NCI-H1092 (cell line): ENCODE measurements around the gene CCNB1.
A peak's percentile ranks its signal among the peaks of the same experiment; 100 is the strongest.
"Not testable (repeated sequence)": the region's sequence is repeated elsewhere in the genome, so short reads cannot be mapped to it uniquely, and the experiment has no call there.

ENCODE experiments used
- DNase-seq: peaks from one replicate; lab custom pipeline; 2025; lab: John Stamatoyannopoulos, UW

The CCNB1 gene

DNA sequence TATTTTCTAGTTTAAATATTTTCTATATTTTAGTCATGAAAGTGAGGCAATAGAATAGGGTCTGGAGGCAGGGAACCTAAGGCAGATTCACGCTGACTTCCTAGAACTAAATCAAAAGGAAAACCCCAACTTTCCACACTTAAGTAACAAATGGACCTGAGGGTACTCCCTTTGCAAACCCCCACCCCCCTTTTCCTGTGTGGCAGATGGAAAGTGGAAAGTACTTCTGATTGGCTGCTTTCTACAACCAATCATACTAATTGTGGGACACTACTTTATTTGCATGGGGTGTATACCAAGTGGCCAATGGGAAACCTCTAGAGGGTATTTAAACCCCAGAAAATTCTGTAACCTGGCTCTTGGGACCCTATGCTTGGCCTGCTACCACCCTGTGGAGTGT lies 17.7 kb downstream of the CCNB1 start:
- DNase-seq, result no peak

DNA sequence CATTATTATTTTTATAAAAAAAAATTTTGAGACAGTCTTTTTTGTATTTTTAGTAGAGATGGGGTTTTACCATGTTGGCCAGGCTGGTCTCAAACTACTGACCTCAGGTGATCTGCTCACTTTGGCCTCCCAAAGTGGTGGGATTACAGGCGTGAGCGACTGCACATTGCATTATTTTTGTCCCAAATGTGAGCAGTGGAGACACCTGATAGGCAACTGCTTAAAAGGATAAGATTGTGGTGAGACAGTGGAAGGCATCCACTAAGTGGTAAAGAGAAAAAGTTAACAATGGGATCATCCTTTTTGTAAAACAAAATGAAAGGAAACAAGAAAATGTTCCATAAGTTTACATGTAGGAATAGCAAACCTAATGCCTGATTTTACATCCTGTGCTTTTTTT lies 20.4 kb downstream of the CCNB1 start:
- DNase-seq, result no peak

- no peak for DNase-seq
Measured at GRCh38 chr5:69188811-69189161, 21.8 kb downstream of the CCNB1 start.

DNA sequence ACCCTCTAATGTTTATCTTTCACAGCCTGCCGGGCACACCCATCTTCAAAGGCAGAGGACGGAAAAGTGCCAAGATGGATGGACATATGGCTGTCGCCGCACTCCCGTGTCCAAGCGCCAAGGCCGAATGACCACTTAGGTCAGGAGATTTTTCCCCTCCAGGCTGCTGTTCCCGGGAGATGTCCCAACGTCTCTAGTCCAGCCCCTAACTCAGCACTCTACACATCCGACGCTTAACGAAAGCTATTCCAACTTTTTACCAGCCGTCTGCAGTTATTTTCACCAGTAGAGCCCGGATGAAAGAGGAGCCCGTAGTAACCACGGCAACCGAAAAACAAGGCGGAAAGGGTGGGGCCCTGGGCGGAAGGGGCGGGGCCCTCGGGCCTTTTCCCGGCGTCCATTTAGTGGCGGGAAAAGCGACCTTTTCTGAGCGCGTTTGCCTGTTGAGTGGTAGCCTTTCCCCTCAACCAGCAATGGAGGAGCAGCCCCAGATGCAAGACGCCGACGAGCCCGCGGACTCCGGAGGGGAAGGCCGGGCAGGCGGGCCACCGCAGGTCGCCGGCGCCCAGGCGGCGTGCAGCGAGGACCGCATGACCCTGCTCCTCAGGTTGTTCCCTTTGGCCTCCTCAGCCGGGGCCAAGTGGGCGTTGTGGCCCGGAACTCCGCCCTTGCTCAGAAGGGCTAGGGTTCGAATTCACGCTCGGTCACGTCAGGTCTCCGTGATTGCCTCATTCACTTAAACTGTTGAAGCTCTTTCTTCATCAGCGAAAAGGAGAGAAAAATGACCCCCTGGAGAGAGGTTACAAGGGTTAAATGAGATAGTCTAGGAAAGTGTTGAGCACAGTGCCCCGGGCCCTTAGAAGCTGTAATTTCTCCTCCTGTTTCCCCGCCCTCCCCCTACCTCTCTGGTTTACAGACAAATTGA lies 22.5 kb downstream of the CCNB1 start, which contains the start of gene CENPH:
Gene CENPH, plus strand, starts transcription at position 422 of the 925 bp plus-strand sequence. Its CDS starts 52 bp downstream, at position 474.
- peak; percentile 67 for DNase-seq

GRCh38 chr5:69202497-69202896 lies 35.5 kb downstream of the CCNB1 start:
- DNase-seq, result no peak

DNA sequence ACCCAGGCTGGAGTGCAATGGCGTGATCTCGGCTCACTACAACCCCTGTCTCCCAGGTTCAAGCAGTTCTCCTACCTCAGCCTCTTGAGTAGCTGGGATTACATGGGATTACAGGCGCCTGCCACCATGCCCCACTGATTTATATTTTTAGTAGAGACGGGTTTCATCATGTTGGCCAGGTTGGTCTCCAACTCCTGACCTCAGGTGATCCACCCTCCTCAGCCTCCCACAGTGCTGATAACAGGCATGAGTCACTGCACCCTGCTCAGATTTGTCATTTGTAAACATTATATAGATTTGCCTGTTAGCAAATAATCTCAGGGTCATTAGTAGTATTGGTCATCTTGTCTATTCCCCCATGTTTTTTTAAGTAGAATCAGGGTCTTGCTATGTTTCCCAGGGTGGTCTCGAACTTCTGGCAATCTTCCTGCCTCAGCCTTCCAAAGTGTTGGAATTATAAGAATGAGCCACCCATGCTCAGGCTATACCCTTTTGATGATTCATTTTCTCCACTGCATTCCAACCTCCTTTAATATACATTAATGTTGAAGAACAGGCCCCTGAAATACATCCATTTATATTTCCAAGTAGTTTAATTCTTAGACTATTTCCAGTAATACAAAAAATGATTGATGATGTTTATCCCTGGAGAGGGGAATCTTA lies 39.7 kb downstream of the CCNB1 start:
- DNase-seq, result no peak

- DNase-seq, result no peak
Measured at GRCh38 chr5:69209602-69210001, 42.7 kb downstream of the CCNB1 start.

DNA sequence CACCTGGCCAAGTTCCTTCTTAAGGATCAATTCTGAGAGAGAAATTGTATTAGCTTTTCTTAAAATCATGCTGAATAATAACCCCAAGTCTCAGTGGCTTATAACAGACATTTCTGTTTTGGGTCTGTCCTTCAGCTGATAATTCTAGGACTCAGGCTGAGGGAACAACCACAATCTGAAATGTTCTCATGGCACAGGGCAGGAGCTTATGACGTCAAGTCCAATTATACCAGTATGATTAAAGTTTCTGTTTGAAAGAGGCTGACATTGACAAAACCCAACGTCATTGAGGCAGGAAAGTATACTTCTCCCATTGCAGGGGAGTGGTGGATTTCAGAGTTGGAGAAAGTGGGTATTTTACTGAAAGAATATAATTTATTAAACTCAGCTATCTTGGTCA lies 44.2 kb downstream of the CCNB1 start:
- DNase-seq, result no peak

GRCh38 chr5:69212022-69212421 lies 45.1 kb downstream of the CCNB1 start:
- DNase-seq, result no peak

- no peak for DNase-seq
Measured at GRCh38 chr5:69213513-69214215, 46.7 kb downstream of the CCNB1 start.

DNA sequence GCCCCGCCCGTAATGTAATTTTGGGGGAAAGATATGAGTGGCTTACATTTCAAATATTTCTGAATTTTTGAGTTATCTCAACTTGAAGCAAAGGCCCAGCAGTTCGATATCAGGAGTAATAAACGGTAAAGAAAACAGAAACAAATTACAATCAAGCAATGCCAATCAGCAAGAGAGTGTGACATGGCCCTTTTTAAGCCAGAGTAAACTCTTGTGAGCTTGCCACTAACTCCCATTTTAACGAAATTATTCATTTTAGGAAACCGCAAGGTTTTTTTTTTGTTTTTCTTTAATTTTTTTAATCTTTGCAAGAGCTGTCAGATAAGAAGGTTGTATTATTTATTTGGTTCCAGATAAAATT lies 50.2 kb downstream of the CCNB1 start:
- no peak for DNase-seq

DNA sequence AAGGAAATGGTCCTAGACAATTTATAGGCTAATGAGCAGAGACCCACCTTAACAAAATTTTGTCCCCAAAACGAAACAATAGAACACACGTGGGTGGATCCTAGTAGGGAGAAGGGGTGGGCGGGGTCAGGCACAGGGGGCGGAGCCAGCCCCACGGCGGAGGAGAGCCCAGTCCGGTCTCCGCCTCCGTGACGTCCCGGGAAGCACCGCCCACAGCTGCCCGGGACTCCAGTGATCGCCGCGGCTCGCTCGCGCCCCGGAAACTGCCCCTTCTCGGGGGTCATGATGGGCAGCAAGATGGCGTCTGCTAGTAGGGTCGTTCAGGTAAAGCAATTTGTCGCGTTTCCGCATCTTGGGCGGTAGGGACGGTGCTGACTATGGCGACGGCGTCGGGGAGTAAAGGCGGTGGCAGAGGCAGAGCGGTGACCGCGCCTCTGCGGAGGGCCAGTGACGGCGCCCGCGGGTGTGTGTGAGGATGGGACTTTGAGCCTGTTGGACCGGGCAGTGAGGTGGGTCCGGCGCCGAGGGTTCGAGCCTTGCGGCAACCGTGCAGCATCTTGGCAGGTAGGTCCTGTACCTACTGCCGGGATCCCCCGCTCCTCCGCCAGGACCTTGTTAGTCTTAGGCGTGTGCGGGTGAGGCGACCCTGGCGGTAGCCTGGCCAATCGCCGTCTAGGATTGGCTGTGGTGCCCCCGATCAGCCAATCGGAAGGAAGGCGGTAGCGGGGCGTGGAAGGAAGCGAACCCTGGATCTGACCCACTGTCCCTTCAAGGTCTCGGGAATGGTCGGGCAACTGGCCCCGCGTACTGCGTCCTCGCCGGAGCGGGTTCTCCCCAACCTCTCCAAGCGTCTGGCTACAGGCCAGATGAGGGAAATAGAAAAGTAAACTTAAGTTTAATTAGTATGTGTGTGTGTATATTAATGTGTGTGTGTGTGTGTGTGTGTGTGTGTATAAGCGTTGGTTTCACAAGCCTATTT lies 50.9 kb downstream of the CCNB1 start:
- DNase-seq, result peak; percentile 85

DNA sequence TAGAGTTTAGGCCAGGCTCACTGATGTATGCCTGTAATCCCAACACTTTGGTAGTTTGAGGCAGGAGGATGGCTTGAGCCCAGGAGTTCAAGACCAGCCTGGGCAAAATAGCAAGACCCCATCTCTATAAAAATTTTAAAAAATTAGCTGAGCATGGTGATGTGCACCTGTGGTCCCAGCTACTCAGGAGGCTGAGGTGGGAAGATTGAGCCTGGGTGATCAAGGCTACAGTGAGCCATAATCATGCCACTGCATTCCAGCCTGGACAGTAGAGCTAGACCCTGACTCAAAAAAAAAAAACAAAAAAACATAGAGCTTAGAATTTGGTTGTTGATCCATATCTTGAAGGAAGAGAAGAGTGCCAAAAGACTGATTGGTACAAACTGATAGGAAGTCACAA lies 53.0 kb downstream of the CCNB1 start:
- no peak for DNase-seq

GRCh38 chr5:69220371-69220770 lies 53.4 kb downstream of the CCNB1 start:
- not testable (repeated sequence) for DNase-seq

DNA sequence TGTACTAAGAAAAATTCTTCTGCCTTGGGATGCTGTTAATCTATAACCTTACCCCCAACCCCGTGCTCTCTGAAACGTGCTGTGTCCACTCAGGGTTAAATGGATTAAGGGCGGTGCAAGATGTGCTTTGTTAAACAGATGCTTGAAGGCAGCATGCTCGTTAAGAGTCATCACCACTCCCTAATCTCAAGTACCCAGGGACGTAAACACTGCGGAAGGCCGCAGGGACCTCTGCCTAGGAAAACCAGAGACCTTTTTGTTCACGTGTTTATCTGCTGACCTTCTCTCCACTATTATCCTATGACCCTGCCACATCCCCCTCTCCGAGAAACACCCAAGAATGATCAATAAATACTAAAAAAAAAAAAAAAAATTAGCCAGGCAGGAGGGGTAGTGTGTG lies 53.9 kb downstream of the CCNB1 start:
- not testable (repeated sequence) for DNase-seq

DNA sequence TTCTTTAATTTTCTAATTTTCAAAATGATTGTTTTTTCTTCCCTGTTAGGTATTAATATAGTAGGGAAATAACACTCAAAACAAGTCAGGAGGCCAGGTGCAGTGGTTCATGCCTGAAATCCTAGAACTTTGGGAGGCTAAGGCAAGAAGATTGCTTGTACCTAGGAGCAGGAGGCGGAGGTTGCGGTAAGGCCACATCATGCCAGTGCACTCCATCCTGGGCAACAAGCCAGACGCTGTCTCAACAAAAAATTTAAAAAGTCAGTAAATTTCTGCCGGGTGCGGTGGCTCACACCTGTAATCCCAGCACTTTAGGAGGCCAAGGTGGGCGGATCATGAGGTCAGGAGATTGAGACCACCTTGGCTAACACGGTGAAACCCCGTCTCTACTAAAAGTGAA lies 57.6 kb downstream of the CCNB1 start:
- DNase-seq, result no peak

DNA sequence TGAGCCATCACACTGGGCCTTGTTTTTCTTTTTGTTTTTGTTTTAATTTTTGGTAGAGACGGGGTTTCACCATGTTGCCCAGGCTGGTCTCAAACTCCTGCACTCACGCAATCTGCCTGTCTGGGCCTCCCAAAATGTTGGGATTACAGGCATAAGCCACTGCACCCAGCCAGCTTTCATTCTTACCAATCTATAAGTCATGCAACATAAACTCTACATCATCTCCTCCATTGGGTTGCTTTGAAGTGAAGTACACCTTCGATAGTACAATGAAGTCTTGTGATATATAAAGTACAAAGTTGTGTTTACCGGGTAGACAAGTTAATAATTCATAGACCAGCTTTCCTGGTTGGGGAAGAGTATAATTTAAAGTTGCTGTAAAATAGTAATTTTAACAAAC lies 58.9 kb downstream of the CCNB1 start:
- DNase-seq, result no peak
